ENCODE data around the gene CLCN7. TPM values are rescaled to one million over a fixed set of nuclear protein-coding genes. Genes with fewer than 3 reads are reported as not detected.

The CLCN7 gene
- total RNA-seq, 1 donor: 161 TPM

- TF ChIP-seq, protein P1, sequence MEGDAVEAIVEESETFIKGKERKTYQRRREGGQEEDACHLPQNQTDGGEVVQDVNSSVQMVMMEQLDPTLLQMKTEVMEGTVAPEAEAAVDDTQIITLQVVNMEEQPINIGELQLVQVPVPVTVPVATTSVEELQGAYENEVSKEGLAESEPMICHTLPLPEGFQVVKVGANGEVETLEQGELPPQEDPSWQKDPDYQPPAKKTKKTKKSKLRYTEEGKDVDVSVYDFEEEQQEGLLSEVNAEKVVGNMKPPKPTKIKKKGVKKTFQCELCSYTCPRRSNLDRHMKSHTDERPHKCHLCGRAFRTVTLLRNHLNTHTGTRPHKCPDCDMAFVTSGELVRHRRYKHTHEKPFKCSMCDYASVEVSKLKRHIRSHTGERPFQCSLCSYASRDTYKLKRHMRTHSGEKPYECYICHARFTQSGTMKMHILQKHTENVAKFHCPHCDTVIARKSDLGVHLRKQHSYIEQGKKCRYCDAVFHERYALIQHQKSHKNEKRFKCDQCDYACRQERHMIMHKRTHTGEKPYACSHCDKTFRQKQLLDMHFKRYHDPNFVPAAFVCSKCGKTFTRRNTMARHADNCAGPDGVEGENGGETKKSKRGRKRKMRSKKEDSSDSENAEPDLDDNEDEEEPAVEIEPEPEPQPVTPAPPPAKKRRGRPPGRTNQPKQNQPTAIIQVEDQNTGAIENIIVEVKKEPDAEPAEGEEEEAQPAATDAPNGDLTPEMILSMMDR (IDR thresholded peaks at IDR 0.05; ENCODE audit: extremely low read depth, low read depth, low read length): no peak
- no peaks in the 10 kb centered on the region for H3K4me1 ChIP-seq (ENCODE audit: insufficient read depth, low read length)
- no peak overlapping the region for H3K4me2 ChIP-seq (ENCODE audit: insufficient read depth, low read length)
- H4K20me1 ChIP-seq (ENCODE audit: insufficient read depth, low read length): peaks cover 2% of the 10 kb centered on the region
- peaks cover 22% of the 10 kb centered on the region for H3K79me2 ChIP-seq (ENCODE audit: insufficient read depth, low read length)
- no peak overlapping the region for H3K27ac ChIP-seq (ENCODE audit: low read depth, low read length)
- no peak overlapping the region for H2AFZ ChIP-seq (ENCODE audit: low read length)
- no peak overlapping the region for H3K4me3 ChIP-seq (ENCODE audit: insufficient read depth, low read length)
- DNase-seq (ENCODE audit: insufficient read length, low spot score, missing footprints): no peak
- H3K9me3 ChIP-seq (ENCODE audit: low read depth, low read length): no peaks in the 10 kb centered on the region
- no peaks in the 10 kb centered on the region for H3K27me3 ChIP-seq (ENCODE audit: insufficient read depth, low read length)
- H3K36me3 ChIP-seq (ENCODE audit: insufficient read depth, low read length): peaks cover 9% of the 10 kb centered on the region
Observed at GRCh38 chr16:1458977-1459341, 15.9 kb downstream of the CLCN7 start.

GRCh38 chr16:1458336-1458976, 16.4 kb downstream of the CLCN7 start:
- H3K4me1 ChIP-seq (ENCODE audit: insufficient read depth, low read length): no peaks in the 10 kb centered on the region
- H2AFZ ChIP-seq (ENCODE audit: low read length): no peak overlapping the region
- no peaks in the 10 kb centered on the region for H3K27me3 ChIP-seq (ENCODE audit: insufficient read depth, low read length)
- TF ChIP-seq, protein P1 (IDR thresholded peaks at IDR 0.05; ENCODE audit: extremely low read depth, low read depth, low read length): no peak
- no peak overlapping the region for H3K27ac ChIP-seq (ENCODE audit: low read depth, low read length)
- no peak overlapping the region for H3K4me3 ChIP-seq (ENCODE audit: insufficient read depth, low read length)
- no peak overlapping the region for H3K4me2 ChIP-seq (ENCODE audit: insufficient read depth, low read length)
- peaks cover 9% of the 10 kb centered on the region for H3K36me3 ChIP-seq (ENCODE audit: insufficient read depth, low read length)
- no peak for DNase-seq (ENCODE audit: insufficient read length, low spot score, missing footprints)
- H3K79me2 ChIP-seq (ENCODE audit: insufficient read depth, low read length): peaks cover 22% of the 10 kb centered on the region
- H3K9me3 ChIP-seq (ENCODE audit: low read depth, low read length): no peaks in the 10 kb centered on the region
- peaks cover 2% of the 10 kb centered on the region for H4K20me1 ChIP-seq (ENCODE audit: insufficient read depth, low read length)

DNA sequence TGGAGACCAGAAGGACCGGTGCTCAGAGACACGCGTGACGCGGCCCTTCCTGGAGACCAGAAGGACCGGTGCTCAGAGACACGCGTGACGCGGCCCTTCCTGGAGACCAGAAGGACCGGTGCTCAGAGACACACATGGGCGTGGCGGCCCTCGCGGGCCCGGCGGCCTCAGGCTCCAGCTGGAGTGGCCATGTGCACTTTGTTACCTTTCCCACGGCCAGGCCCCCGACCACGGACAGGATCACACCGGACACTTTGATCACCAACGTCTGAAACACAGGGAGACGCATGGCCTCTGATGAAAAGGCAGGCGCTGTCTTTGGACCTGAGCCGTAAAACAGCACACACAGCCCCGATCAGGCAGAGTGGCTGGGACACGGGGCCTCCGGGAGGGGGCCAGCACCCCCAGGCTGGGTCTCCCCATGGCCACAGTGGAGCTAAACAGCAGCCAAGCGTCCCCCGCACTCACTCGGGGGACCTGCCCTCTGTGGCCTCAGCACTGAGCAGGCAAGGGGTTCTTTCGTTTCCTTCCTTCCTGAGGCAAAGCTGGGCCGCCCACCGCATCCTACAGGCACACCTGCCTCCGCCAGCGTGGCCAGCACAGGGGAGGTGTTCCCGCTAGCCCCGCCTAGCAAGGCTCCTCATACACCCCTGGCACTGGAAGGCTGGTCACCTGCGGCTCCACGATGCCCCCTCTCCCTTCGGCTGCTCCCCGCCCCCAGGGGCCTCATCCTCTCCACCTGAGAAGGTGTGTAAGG, 17.2 kb downstream of the CLCN7 start:
- H3K9me3 ChIP-seq (ENCODE audit: low read depth, low read length): no peaks in the 10 kb centered on the region
- no peaks in the 10 kb centered on the region for H3K27me3 ChIP-seq (ENCODE audit: insufficient read depth, low read length)
- H3K36me3 ChIP-seq (ENCODE audit: insufficient read depth, low read length): peaks cover 9% of the 10 kb centered on the region
- TF ChIP-seq, protein P1 (IDR thresholded peaks at IDR 0.05; ENCODE audit: extremely low read depth, low read depth, low read length): no peak
- H3K79me2 ChIP-seq (ENCODE audit: insufficient read depth, low read length): peaks cover 16% of the 10 kb centered on the region
- DNase-seq (ENCODE audit: insufficient read length, low spot score, missing footprints): no peak
- H4K20me1 ChIP-seq (ENCODE audit: insufficient read depth, low read length): peaks cover 2% of the 10 kb centered on the region
- H3K4me1 ChIP-seq (ENCODE audit: insufficient read depth, low read length): no peaks in the 10 kb centered on the region
- no peak overlapping the region for H2AFZ ChIP-seq (ENCODE audit: low read length)
- H3K4me2 ChIP-seq (ENCODE audit: insufficient read depth, low read length): no peak overlapping the region
- no peak overlapping the region for H3K4me3 ChIP-seq (ENCODE audit: insufficient read depth, low read length)
- no peak overlapping the region for H3K27ac ChIP-seq (ENCODE audit: low read depth, low read length)

- Histone ChIP-seq H3K27me3 (ENCODE audit: insufficient read depth, low read length) (no peaks in the 10 kb centered on the region), H3K79me2 (ENCODE audit: insufficient read depth, low read length) (peaks cover 14% of the 10 kb centered on the region), H2AFZ (ENCODE audit: low read length) (no peak overlapping the region), H4K20me1 (ENCODE audit: insufficient read depth, low read length) (peaks cover 2% of the 10 kb centered on the region), H3K4me1 (ENCODE audit: insufficient read depth, low read length) (no peaks in the 10 kb centered on the region), H3K4me2 (ENCODE audit: insufficient read depth, low read length) (no peak overlapping the region), H3K9me3 (ENCODE audit: low read depth, low read length) (no peaks in the 10 kb centered on the region), H3K36me3 (ENCODE audit: insufficient read depth, low read length) (peaks cover 9% of the 10 kb centered on the region), H3K4me3 (ENCODE audit: insufficient read depth, low read length) (no peak overlapping the region), H3K27ac (ENCODE audit: low read depth, low read length) (no peak overlapping the region)
- TF ChIP-seq, protein P1 (IDR thresholded peaks at IDR 0.05; ENCODE audit: extremely low read depth, low read depth, low read length): no peak
- no peak for DNase-seq (ENCODE audit: insufficient read length, low spot score, missing footprints)
Observed at GRCh38 chr16:1456951-1457350, 17.9 kb downstream of the CLCN7 start.
